Right hindlimb (tissue), 1 donor: ENCODE data around the gene LRIG1.

Experiments used
- DNase-seq: peaks from one replicate; pipeline ENCODE4 v3.0.0-alpha.2; 2018

LRIG1 gene

DNA sequence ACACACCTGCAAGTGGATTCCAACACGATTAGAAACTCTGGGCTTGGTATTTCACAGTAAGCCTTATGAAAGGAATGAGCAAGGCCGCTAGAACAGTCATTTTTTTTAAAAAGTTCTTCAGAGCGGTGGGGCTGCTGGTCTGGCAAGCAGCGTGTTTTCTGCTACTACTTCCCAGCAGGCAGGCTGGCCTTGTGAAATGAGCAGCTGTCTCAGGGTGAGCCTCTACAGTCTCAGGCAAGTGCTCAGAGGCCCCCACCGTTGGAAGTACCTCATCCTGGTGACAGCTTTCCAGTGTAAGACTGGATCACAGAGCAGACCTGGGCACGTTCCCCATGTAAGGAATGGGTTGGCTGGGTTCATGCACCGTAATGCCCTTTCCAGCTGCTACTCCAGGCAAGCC lies 119.2 kb downstream of the LRIG1 start:
- DNase-seq: peak; percentile 79

- no peak for DNase-seq
Measured at GRCh38 chr3:66380200-66380932, 120.5 kb downstream of the LRIG1 start.

DNA sequence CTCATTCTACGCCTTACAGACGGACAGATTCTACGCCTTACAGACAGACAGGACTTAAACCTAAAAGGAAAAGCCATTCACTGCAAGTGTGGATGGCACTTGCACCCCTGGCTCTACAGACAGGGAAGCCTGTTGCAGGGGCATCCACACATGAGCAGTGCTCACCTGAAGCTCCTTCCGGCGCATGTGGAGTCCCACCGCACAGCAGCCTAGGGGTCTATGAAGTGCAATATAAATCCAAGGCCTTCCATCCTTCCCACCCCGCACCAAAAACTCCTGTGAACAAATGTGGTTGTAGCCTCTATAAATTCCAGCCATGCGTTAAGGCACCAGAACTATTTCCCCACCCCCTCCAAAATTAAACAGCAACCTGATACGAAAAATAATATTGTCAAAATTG lies 121.3 kb downstream of the LRIG1 start:
- no peak for DNase-seq

GRCh38 chr3:66378256-66378655 lies 122.6 kb downstream of the LRIG1 start:
- DNase-seq: no peak

DNA sequence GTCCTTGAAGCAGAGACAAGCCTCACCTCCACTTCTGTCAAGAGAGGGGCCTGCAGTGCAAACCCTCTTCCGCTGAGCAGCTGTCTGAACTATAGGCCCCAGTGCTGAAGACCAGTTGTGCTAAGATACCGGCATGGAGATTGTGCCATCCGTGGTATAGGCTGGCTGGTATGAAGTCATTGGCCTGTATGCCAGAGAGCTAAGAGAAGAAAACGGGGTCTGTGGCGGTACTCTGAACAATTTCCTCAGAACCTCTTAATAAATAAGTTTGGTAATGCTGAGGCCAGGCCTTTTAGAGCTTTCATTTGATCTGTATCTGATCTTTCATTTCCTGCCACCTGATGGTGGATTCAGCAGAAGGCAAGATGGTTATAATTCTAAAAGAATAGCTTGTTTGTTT lies 123.0 kb downstream of the LRIG1 start:
- no peak for DNase-seq

DNA sequence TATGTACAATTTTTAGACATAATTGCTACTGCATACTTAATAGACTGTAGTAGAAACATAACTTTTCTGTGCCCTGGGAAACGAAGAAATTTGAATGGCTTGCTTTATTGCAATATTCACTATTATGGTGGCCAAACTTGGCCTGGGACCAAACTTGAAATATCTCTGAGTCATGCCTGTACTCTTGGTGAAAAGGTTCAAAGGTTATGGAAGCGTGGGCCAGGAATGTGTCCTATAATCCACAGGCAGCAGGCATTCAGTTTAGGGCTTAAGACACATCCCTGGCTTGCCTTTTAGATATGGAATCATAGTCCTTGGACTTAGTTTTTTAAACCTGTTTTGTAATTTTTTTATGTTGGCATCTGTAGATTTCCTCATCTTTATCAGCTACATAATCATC lies 124.3 kb downstream of the LRIG1 start:
- DNase-seq: no peak

- DNase-seq: no peak
Measured at GRCh38 chr3:66372681-66373350, 128.0 kb downstream of the LRIG1 start.

GRCh38 chr3:66371432-66371831 lies 129.4 kb downstream of the LRIG1 start:
- DNase-seq: no peak

- DNase-seq: no peak
Measured at GRCh38 chr3:66370179-66370578, 130.6 kb downstream of the LRIG1 start.

GRCh38 chr3:66367979-66368378 lies 132.8 kb downstream of the LRIG1 start:
- DNase-seq: no peak

- DNase-seq: no peak
Measured at GRCh38 chr3:66366747-66367146, 134.1 kb downstream of the LRIG1 start.

- no peak for DNase-seq
Measured at GRCh38 chr3:66365080-66365479, 135.7 kb downstream of the LRIG1 start.

DNA sequence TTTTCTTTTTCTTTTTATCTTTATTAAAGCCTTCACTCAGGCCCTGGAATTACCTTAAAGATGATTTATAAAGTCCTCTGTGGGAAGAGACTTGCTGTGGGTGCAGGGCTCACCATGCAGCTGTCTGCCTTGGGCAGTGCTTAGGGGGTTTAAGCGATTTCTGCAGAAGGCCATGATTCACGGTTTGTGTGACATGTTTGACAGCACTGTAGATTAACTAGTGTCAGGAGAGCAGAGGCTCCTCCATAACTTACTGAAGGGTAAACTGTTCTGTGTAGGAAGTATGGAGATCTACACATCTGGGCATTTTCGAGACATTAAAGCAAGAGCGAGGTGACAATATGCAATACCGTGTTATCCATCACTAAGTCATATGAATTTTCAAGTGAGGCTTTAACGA lies 137.7 kb downstream of the LRIG1 start:
- no peak for DNase-seq

DNA sequence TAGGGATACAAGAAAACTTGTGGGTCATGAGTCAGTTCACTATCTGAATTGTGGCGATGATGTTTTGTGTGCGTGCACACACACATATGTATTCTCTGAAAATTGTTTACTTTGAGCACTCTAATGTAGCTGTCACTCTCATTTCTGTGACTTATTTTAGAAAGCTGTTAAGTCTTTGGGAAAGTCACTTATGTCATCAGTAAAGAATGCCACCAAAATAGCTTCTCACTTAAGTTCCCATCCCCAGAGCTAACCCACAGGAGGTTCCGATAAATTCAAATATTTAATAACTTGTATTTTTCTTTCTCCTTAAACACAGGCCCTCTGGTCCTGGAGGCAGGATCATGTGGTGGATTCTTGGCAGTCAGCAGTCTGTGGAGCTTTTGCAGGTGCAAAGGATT lies 138.3 kb downstream of the LRIG1 start:
- DNase-seq: peak; percentile 63

DNA sequence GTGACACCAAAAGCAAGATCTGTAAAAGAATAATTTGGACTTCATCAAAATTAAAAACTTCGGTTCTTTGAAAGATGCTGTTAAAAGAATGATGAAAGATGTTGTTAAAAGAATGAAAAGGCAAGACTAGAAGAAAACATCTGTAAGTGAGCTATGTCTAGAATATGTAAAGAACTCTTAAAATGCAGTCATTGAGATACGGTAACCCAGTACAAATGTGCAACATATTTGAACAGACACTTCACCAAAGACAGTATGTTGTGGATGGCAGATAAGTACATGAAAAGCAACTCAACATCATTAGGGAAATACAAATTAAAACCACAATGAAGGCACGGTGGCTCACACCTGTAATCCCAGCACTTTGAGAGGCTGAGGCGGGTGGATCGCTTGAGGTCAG lies 139.5 kb downstream of the LRIG1 start:
- no peak for DNase-seq

DNA sequence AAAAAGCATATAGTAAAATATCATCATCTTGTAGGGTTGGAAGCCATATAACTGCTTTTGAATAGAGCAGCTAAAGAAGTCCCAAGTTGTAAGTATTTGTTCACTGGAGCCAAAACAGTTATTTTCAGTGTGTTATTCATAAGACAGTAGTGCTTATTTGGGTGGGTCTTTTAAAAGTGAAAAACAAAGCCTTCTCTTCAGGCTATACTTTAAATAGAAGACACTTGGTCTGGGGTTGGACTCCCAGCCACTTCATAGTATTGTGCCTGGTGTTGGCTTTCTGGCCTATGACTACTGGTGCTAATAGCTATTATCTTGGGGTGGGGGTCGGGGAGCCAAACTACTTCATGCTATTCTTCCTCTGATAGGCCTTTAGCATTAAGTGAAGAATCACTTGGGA lies 144.8 kb downstream of the LRIG1 start:
- DNase-seq: no peak

DNA sequence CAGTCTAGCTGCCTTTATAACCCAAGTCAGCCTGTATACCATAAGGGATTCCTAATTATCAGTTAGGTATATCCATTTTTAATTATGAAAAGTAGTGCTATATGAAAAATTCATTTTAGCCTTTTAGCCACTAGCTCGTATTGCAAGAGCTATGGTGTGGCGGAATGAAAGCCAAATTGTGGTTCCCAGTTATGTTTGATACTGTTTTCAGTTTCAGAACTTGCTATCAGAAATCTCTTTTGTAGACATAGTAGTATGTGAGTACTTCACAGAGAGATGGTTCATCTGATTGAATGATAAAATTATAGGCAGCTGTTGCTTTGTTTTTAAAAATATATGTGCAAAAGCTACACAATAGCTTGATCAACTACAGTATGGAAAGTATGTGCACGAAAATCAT lies 145.4 kb downstream of the LRIG1 start:
- no peak for DNase-seq

- DNase-seq: no peak
Measured at GRCh38 chr3:66354001-66354400, 146.8 kb downstream of the LRIG1 start.

DNA sequence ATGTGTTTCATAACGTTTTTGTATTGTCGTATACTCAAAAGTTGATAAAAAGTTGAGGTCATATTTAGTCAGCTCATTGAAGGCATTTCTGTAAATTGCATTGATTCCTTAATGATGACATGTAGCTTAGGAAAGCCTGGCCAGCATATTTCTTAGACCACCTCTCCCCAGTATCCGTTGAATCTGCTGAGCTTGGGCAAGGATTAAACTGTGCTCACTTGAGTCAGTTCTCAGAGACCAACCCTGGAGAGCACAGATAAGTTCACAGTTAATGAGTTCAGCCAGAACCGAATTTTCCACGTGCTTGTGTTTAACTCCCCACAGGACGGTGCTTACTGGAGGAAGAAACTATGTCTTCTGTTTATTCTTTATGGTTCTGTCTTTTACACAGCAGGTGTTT lies 147.3 kb downstream of the LRIG1 start:
- DNase-seq: no peak

DNA sequence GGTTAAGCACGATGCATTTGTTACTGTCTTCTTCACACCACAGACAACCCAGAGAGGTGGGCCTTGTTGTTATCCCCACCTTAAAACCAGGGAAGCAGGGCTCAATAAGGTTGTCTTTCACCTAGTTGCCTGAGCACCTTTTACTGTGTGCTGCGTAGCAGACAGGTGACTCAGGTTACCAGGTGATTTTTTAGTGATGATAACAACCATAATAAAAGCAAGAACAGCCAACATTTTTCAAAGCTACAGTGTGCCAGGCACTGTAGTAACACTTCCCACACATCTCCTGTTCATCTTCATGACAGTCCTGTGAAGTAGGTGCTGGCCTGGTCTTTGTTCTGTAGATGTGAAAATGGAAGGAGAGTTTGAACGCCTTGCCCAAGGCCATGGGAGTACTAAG lies 147.8 kb downstream of the LRIG1 start:
- DNase-seq: no peak

DNA sequence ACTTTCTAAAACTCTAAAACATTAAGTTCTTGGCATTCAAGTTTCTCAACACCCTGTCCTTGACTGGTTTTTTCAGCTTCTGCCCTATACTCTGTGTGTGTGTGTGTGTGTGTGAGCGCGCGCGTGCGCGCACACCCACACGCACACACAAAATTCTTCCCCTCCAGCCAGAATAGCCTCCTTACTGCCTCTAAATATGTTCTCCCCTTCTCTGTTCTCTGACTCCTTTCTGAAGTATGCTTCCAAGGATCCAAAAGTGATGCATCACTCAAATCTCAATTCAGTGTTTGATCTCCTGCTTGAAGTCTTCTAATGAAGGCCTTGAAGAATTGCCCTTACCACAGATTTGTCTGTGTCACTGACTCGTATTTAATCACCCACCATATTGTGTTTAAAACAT lies 150.2 kb downstream of the LRIG1 start:
- DNase-seq: no peak

DNA sequence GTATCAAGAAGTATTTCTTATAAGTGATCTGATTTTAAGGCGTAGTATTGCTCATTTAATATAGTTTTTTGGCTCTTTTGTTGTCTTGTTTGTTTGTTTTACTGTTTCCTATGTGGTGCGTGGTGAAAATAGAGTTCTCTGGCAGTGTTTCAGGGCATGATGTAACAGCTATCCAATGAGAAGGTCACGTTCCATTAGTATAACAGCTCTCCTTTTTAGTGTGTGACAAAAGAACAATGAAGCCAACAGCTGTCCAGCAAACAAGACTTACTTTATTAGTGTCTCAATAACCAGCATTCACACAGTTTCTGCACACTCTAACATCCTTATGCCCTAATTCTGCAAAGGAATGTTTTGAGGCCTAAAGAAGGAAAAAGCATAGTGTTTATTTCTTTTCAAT lies 152.1 kb downstream of the LRIG1 start:
- DNase-seq: peak; percentile 42

DNA sequence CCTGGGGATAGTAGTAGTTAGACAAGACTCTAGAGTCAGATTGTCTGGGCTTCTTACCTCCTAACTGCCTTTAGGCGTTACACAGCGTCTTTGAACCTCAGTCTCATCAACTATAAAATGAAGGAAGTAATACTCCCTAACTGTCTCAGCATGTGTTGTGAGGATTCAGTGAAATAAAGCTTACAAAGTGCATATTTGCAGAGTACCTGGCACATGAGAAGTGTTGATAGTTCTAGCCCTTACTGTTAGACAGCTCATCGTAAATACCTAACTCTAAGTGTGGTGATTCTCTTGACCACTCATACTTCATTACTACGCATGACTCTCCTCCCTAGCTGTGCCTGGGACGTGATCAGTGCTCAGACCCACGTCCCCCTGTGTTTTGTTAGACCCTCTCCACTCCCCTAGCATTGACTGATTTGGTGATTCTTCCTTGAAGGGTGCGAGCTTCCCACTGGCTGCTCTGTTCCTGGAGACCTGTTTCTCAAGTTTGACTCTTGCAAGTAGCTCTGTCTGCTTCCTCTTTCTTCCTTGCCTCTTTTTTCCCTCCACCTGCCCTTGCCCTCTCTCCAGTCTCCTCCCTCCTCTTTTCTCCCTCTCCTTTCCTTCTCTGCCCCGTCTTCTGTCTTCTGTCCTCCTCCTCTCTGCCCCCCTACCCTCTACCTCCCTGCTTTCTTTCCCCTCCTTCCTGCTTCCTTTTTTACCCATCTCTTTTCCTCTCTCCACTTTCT lies 155.8 kb downstream of the LRIG1 start:
- no peak for DNase-seq

GRCh38 chr3:66344391-66344811 lies 156.4 kb downstream of the LRIG1 start:
- DNase-seq: no peak
